Esophagus squamous epithelium (tissue), 5 donors: Measurements from ENCODE around the gene GPX4. TPM values are rescaled to one million over a fixed set of nuclear protein-coding genes. Genes with fewer than 3 reads are reported as not detected.

ENCODE experiments used
- DNase-seq: peaks from one replicate; lab custom pipeline; 2025; lab: John Stamatoyannopoulos, UW
- H3K27ac ChIP-seq, 4 donors: fragments of 200-600 bp; sonication (generic); one replicate each; pipeline ENCODE4 v1.5.1; 2016 to 2019; ENCODE audit warnings: mild to moderate bottlenecking in 1 of 4
- H3K27me3 ChIP-seq, 4 donors: fragments of 200-600 bp; sonication (generic); 1 replicate in 3 of 4; 2 replicates in 1 of 4; pipeline versions ENCODE4 v1.5.1 to v1.6.0; 2017 to 2021; ENCODE audit warnings: antibody characterized with exemption in 1 of 4
- H3K36me3 ChIP-seq, 3 donors: fragments of 200-600 bp; sonication (generic); one replicate each; pipeline ENCODE4 v1.5.1; 2016 to 2019
- H3K4me1 ChIP-seq, 3 donors: fragments of 200-600 bp; sonication (generic); one replicate each; pipeline ENCODE4 v1.5.1; 2017 to 2019
- H3K4me3 ChIP-seq, 4 donors: fragments of 200-600 bp; sonication (generic); 1 replicate in 3 of 4; 2 replicates in 1 of 4; pipeline ENCODE4 v1.5.1; 2016 to 2019; ENCODE audit warnings: mild to moderate bottlenecking in 2 of 4, moderate library complexity in 1 of 4
- H3K9me3 ChIP-seq, 3 donors: fragments of 200-600 bp; sonication (generic); one replicate each; pipeline ENCODE4 v1.5.1; 2016 to 2019
- CTCF ChIP-seq, 6 experiments: fragments of 450-650 bp in 4 of 6; fragments of 200-600 bp in 2 of 6; sonication (generic) in 2 of 6; IDR thresholded peaks; one replicate each; pipeline ENCODE4 v1.5.1; 2016 to 2019; ENCODE audit warnings: antibody characterized with exemption in 6 of 6, mild to moderate bottlenecking in 4 of 6, moderate library complexity in 4 of 6
- POLR2A ChIP-seq, 4 donors: fragments of 450-650 bp; IDR thresholded peaks; one replicate each; pipeline ENCODE4 v1.6.1; 2017; ENCODE audit warnings: antibody characterized with exemption in 4 of 4, mild to moderate bottlenecking in 4 of 4, moderate library complexity in 3 of 4
- WGBS, 2 donors: methylation state at CpG; one replicate each; pipeline ENCODE4 v1.1.5; 2018; 5-methylcytosine and 5-hydroxymethylcytosine counted together
- intact Hi-C: fragments of 100-400 bp; cut with DNase I; formaldehyde crosslinking; loops from one replicate; pipeline ENCODE4 v1.15.0; 2022
- total RNA-seq, 4 donors: library from RNA; depleted of rRNA; stranded (reverse); fragments of >200 nt; gene quantifications; one replicate each; pipeline ENCODE4 v1.1.0, GENCODE V29; 2016
- donor health status: DM: yes; HTN: yes; CAD: no.

The GPX4 gene
- total RNA-seq, 4 donors from 2014 or later: 108 to 405 (median 244) TPM

- Histone ChIP-seq H3K27ac (no peak overlapping the region), H3K4me3 (no peak overlapping the region), H3K4me1 (peaks cover 15 to 16% (median 16%) of the 10 kb centered on the region in 3 donors), H3K9me3 (no peaks in the 10 kb centered on the region), H3K36me3 (peaks cover 8 to 80% (median 22%) of the 10 kb centered on the region in 3 donors), H3K27me3 (no peaks in the 10 kb centered on the region)
- intact Hi-C loops: no loop called here
- 88 to 96% methylated on average over 21 to 23 of the region's 39 CpGs for WGBS, 2 donors
- TF ChIP-seq POLR2A (IDR thresholded peaks at IDR 0.05): no peak
- DNase-seq: no peak
These were observed 36.7 kb downstream of the GPX4 start for GRCh38 chr19:1140272-1141027.

GRCh38 chr19:1141944-1142343 lies 38.1 kb downstream of the GPX4 start:
- intact Hi-C loops: no loop called here
- Histone ChIP-seq H3K27ac (no peak overlapping the region), H3K36me3 (peaks cover 12 to 88% (median 32%) of the 10 kb centered on the region in 3 donors), H3K4me1 (peaks cover 0 to 4% (median 4%) of the 10 kb centered on the region in 3 donors), H3K9me3 (no peaks in the 10 kb centered on the region), H3K4me3 (no peak overlapping the region), H3K27me3 (no peaks in the 10 kb centered on the region)
- 68 to 78% methylated on average over 4 to 5 of the region's 5 CpGs for WGBS, 2 donors
- TF ChIP-seq POLR2A (IDR thresholded peaks at IDR 0.05) (no peak), CTCF (IDR thresholded peaks at IDR 0.05) (no peak)
- DNase-seq: no peak

GRCh38 chr19:1143828-1144399 lies 40.1 kb downstream of the GPX4 start:
- Histone ChIP-seq H3K9me3 (no peaks in the 10 kb centered on the region), H3K4me1 (peaks cover 0 to 16% (median 14%) of the 10 kb centered on the region in 3 donors), H3K27me3 (no peaks in the 10 kb centered on the region), H3K36me3 (peaks cover 21 to 93% (median 32%) of the 10 kb centered on the region in 3 donors), H3K4me3 (no peak overlapping the region), H3K27ac (no peak overlapping the region)
- DNase-seq: no peak
- intact Hi-C loops: no loop called here
- 76 to 93% methylated on average over 2 to 3 of the region's 33 CpGs for WGBS, 2 donors
- no peak for TF ChIP-seq POLR2A (IDR thresholded peaks at IDR 0.05)
- TF ChIP-seq CTCF (IDR thresholded peaks at IDR 0.05): no peak

GRCh38 chr19:1144741-1145140 lies 40.9 kb downstream of the GPX4 start:
- TF ChIP-seq POLR2A (IDR thresholded peaks at IDR 0.05) (no peak), CTCF (IDR thresholded peaks at IDR 0.05) (no peak)
- H3K27ac ChIP-seq: no peak overlapping the region
- no peak overlapping the region for H3K4me3 ChIP-seq
- no peaks in the 10 kb centered on the region for H3K9me3 ChIP-seq
- intact Hi-C loops: no loop called here
- DNase-seq: no peak
- peaks cover 21 to 93% (median 36%) of the 10 kb centered on the region in 3 donors for H3K36me3 ChIP-seq
- H3K4me1 ChIP-seq: peaks cover 0 to 25% (median 14%) of the 10 kb centered on the region in 3 donors
- H3K27me3 ChIP-seq: no peaks in the 10 kb centered on the region
- 57 to 85% methylated on average over 1 of the region's 1 CpG for WGBS, 2 donors

GRCh38 chr19:1145635-1146411 lies 42.0 kb downstream of the GPX4 start:
- TF ChIP-seq CTCF (IDR thresholded peaks at IDR 0.05): no peak
- TF ChIP-seq POLR2A (IDR thresholded peaks at IDR 0.05): no peak
- intact Hi-C loops: no loop called here
- Histone ChIP-seq H3K4me1 (peaks cover 6 to 35% (median 14%) of the 10 kb centered on the region in 3 donors), H3K9me3 (no peaks in the 10 kb centered on the region), H3K27ac (no peak overlapping the region), H3K27me3 (no peaks in the 10 kb centered on the region), H3K36me3 (peaks cover 21 to 93% (median 36%) of the 10 kb centered on the region in 3 donors), H3K4me3 (no peak overlapping the region)
- DNase-seq: no peak
- 89 to 94% methylated on average over 5 to 12 of the region's 26 CpGs for WGBS, 2 donors
